VCaP (cell line): ENCODE results near the gene MYT1.
A peak's percentile ranks its signal among the peaks of the same experiment; 100 is the strongest.
"Not testable (repeated sequence)": the region's sequence is repeated elsewhere in the genome, so short reads cannot be mapped to it uniquely, and the experiment has no call there.

Experiments
- H3K27ac ChIP-seq: fragments of 450-650 bp; 2 replicates; pipeline ENCODE4 v1.5.1; 2017
- TF ChIP-seq, protein P1 (sequence below): fragments of 450-650 bp; conservative IDR thresholded peaks from 2 replicates; pipeline ENCODE4 v1.5.1; 2017; ENCODE audit warnings: mild to moderate bottlenecking, moderate library complexity

The MYT1 gene

DNA sequence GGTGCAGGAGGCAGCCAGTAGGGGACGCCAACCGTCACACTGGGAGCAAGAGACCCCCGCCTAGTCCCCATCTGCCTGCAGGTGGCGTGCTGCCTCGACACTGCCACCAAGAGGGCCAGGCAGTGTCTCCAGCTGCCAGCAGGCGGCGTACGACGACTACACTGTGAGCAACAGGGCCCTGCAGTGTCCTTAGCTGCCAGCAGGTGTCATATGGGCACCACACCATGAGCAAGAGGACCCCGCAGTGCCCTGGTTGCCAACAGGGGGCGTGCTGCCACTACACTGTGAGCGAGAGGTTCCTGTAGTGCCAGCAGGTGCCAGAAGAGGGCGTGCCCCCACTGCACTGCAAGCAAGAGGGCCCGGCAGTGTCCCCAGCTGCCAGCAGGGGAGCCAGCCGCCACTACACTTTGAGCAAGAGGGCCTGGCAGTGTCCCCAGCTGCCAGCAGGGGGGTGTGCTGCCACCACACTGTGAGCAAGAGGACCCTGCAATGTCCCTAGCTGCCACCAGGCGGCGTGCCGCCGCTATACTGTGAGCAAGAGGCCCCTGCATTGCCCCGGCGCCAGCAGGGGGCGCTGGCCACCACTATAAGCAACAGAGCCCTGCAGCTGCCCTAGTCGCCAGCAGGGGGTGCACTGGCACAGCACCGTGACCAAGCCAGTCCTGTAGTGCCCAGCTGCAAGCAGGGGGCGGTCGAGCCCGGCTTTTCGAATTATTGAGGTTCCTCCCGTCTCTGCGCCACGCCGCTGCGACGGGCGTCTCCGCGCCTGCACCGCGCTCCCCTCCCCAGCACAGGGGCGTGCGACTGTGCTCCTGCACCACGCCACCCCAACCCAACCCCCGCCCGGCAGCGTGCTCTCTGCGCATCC lies 121.6 kb downstream of the MYT1 start:
- TF ChIP-seq, protein P1, sequence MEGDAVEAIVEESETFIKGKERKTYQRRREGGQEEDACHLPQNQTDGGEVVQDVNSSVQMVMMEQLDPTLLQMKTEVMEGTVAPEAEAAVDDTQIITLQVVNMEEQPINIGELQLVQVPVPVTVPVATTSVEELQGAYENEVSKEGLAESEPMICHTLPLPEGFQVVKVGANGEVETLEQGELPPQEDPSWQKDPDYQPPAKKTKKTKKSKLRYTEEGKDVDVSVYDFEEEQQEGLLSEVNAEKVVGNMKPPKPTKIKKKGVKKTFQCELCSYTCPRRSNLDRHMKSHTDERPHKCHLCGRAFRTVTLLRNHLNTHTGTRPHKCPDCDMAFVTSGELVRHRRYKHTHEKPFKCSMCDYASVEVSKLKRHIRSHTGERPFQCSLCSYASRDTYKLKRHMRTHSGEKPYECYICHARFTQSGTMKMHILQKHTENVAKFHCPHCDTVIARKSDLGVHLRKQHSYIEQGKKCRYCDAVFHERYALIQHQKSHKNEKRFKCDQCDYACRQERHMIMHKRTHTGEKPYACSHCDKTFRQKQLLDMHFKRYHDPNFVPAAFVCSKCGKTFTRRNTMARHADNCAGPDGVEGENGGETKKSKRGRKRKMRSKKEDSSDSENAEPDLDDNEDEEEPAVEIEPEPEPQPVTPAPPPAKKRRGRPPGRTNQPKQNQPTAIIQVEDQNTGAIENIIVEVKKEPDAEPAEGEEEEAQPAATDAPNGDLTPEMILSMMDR, result peak; percentile 82
- H3K27ac ChIP-seq, result not testable (repeated sequence)

- H3K27ac ChIP-seq, result not testable (repeated sequence)
Observed at GRCh38 chr20:64286447-64287263, 122.4 kb downstream of the MYT1 start.

- not testable (repeated sequence) for H3K27ac ChIP-seq
Observed at GRCh38 chr20:64287264-64287590, 123.0 kb downstream of the MYT1 start.
